Liver (tissue), 3 donors: Measurements from ENCODE around the gene SUMO2.

Experiments
- EGR1 ChIP-seq, 2 donors: IDR thresholded peaks; 2 replicates each; pipeline ENCODE4 v1.6.1; 2016 to 2018; ENCODE audit warnings: antibody characterized with exemption in 2 of 2, low read depth in 2 of 2
- FOXA1 ChIP-seq: IDR thresholded peaks from 2 replicates; pipeline ENCODE4 v1.6.1; 2016; ENCODE audit warnings: antibody characterized with exemption
- GABPA ChIP-seq, 2 donors: IDR thresholded peaks in 1 of 2; conservative IDR thresholded peaks in 1 of 2; 2 replicates each; pipeline ENCODE4 v1.6.1; 2016; ENCODE audit warnings: antibody characterized with exemption in 2 of 2, mild to moderate bottlenecking in 1 of 2, moderate library complexity in 1 of 2
- HNF4A ChIP-seq, 2 donors: conservative IDR thresholded peaks; 2 replicates each; pipeline ENCODE4 v1.6.1; 2016; ENCODE audit warnings: antibody characterized with exemption in 2 of 2, mild to moderate bottlenecking in 2 of 2
- NR2F2 ChIP-seq: IDR thresholded peaks from 2 replicates; pipeline ENCODE4 v1.6.1; 2016; ENCODE audit warnings: antibody characterized with exemption
- RAD21 ChIP-seq, 2 donors: IDR thresholded peaks; 2 replicates each; pipeline ENCODE4 v1.6.1; 2016; ENCODE audit warnings: antibody characterized with exemption in 2 of 2, mild to moderate bottlenecking in 2 of 2
- SP1 ChIP-seq: IDR thresholded peaks from 2 replicates; pipeline ENCODE4 v1.6.1; 2018; ENCODE audit warnings: antibody characterized with exemption, mild to moderate bottlenecking
- TAF1 ChIP-seq: conservative IDR thresholded peaks from 2 replicates; pipeline ENCODE4 v1.6.1; 2016; ENCODE audit warnings: antibody characterized with exemption, mild to moderate bottlenecking
- TF ChIP-seq, protein P1 (sequence below): fragments of 150-350 bp; IDR thresholded peaks from 2 replicates; pipeline ENCODE4 v1.5.1; 2017; ENCODE audit warnings: improper control_type of control experiment, low read depth, low read length; ENCODE audit not compliant: missing input control
- TF ChIP-seq, protein P2 (sequence below): IDR thresholded peaks from 2 replicates; pipeline ENCODE4 v1.6.1; 2016; ENCODE audit warnings: antibody characterized with exemption
- TF ChIP-seq, protein P3 (sequence below): IDR thresholded peaks from 2 replicates; pipeline ENCODE4 v1.6.1; 2016; ENCODE audit warnings: antibody characterized with exemption, mild to moderate bottlenecking
- TF ChIP-seq, protein P4 (sequence below): IDR thresholded peaks from 2 replicates; pipeline ENCODE4 v1.6.1; 2016; ENCODE audit warnings: antibody characterized with exemption
- donor health status: healthy.
- donor health status: healthy.

DNA sequence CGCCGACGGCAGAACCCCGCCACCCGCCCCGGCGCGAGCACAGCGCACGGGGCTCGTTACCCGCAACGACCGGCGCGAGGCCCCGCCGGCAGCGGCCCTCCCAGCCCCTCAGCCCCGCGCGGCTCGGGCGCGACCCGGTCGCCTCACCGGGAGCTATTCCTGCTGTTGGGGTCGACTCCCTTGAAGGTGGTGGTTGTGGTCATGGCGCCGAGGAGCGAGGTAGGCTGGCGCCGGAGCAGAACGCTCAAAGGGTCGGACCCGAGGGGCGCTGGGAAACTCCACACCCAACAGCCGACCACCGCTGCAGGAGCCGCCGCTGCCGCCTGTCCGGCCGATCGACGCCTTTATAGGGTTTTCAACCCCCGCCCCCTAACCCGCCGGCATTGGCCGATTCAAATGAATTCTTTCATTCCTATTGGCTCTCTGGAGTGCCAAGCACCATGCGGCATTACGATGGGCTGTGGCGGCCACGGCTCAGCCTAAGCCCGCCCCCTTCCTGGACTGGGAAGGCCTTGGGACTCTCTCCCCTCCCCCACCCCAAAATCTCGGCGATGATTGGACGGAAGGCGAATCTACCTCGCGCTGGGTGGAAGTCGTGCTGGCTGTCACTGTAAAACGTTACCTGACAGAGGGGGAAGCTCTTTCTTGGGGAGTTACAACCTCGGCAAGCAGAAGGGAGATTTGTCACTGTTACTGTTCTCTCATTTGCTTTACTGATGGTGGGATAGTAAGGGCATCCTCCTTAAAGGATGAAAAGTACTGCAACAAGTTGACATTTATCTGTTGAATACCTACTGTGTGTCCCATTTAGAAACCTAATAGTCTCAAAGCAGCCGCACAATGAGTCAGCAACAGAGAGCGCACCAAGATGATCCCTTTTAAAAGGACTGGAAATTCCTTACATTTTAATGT, 28.3 kb downstream of the SUMO2 start, which contains the start of gene JPT1:
- TF ChIP-seq, protein P1, sequence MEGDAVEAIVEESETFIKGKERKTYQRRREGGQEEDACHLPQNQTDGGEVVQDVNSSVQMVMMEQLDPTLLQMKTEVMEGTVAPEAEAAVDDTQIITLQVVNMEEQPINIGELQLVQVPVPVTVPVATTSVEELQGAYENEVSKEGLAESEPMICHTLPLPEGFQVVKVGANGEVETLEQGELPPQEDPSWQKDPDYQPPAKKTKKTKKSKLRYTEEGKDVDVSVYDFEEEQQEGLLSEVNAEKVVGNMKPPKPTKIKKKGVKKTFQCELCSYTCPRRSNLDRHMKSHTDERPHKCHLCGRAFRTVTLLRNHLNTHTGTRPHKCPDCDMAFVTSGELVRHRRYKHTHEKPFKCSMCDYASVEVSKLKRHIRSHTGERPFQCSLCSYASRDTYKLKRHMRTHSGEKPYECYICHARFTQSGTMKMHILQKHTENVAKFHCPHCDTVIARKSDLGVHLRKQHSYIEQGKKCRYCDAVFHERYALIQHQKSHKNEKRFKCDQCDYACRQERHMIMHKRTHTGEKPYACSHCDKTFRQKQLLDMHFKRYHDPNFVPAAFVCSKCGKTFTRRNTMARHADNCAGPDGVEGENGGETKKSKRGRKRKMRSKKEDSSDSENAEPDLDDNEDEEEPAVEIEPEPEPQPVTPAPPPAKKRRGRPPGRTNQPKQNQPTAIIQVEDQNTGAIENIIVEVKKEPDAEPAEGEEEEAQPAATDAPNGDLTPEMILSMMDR, result no peak
- TF ChIP-seq EGR1 (IDR thresholded peaks at IDR 0.05; ENCODE audit: low read depth in 2 of 2) (peak in 1 of 2 donors; percentile 52), HNF4A (conservative IDR thresholded peaks at IDR 0.05) (peak in 1 of 2 donors; percentile 24), RAD21 (IDR thresholded peaks at IDR 0.05) (no peak), NR2F2 (no peak), TAF1 (peak; percentile 82), GABPA (IDR thresholded peaks at IDR 0.05 in 1 of 2, conservative IDR thresholded peaks at IDR 0.05 in 1 of 2) (peak in 1 of 2 donors; percentile 58), FOXA1 (peak; percentile 18), SP1 (peak; percentile 95)
- TF ChIP-seq, protein P2, sequence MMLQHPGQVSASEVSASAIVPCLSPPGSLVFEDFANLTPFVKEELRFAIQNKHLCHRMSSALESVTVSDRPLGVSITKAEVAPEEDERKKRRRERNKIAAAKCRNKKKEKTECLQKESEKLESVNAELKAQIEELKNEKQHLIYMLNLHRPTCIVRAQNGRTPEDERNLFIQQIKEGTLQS, result no peak
- TF ChIP-seq, protein P3, sequence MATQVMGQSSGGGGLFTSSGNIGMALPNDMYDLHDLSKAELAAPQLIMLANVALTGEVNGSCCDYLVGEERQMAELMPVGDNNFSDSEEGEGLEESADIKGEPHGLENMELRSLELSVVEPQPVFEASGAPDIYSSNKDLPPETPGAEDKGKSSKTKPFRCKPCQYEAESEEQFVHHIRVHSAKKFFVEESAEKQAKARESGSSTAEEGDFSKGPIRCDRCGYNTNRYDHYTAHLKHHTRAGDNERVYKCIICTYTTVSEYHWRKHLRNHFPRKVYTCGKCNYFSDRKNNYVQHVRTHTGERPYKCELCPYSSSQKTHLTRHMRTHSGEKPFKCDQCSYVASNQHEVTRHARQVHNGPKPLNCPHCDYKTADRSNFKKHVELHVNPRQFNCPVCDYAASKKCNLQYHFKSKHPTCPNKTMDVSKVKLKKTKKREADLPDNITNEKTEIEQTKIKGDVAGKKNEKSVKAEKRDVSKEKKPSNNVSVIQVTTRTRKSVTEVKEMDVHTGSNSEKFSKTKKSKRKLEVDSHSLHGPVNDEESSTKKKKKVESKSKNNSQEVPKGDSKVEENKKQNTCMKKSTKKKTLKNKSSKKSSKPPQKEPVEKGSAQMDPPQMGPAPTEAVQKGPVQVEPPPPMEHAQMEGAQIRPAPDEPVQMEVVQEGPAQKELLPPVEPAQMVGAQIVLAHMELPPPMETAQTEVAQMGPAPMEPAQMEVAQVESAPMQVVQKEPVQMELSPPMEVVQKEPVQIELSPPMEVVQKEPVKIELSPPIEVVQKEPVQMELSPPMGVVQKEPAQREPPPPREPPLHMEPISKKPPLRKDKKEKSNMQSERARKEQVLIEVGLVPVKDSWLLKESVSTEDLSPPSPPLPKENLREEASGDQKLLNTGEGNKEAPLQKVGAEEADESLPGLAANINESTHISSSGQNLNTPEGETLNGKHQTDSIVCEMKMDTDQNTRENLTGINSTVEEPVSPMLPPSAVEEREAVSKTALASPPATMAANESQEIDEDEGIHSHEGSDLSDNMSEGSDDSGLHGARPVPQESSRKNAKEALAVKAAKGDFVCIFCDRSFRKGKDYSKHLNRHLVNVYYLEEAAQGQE, result peak; percentile 57
- TF ChIP-seq, protein P4, sequence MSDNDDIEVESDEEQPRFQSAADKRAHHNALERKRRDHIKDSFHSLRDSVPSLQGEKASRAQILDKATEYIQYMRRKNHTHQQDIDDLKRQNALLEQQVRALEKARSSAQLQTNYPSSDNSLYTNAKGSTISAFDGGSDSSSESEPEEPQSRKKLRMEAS, result peak; percentile 52
